AG04450 (cell line): ENCODE data around the gene OR8A1. TPM values are rescaled to one million over a fixed set of nuclear protein-coding genes. Genes with fewer than 3 reads are reported as not detected.

Experiments
- polyA plus RNA-seq: library from polyadenylated mRNA; depleted of rRNA; stranded (reverse); fragments of >200 nt; gene quantifications from 2 replicates; pipeline ENCODE4 v1.2.3, GENCODE V29; 2011; rRNA removed
- small RNA-seq: library from RNA; depleted of rRNA; stranded (forward); fragments of <200 nt; gene quantifications from one replicate; pipeline ENCODE3, GENCODE V24; 2012; ENCODE audit warnings: low read depth; ENCODE audit not compliant: insufficient read length

Gene OR8A1
- polyA plus RNA-seq, 1 experiment: not detected

Small RNAs within 50 kb of the gene (small RNA-seq; reads per million reads assigned to genes)
- not detected for gene OR8A3P

Other genes starting within 250 kb of the OR8A1 start
- not detected in 2 replicates for gene OR8D2, start 249.8 kb upstream of the OR8A1 start, polyA plus RNA-seq
- gene OR8B2, start 185.5 kb upstream of the OR8A1 start, polyA plus RNA-seq: not detected in 2 replicates
- gene OR8B3, start 171.0 kb upstream of the OR8A1 start, polyA plus RNA-seq: not detected in 2 replicates
- not detected in 2 replicates for gene OR8B4, start 145.1 kb upstream of the OR8A1 start, polyA plus RNA-seq
- not detected in 2 replicates for gene OR8B8, start 124.3 kb upstream of the OR8A1 start, polyA plus RNA-seq
- not detected in 2 replicates for gene OR8B12, start 26.3 kb upstream of the OR8A1 start, polyA plus RNA-seq
- not detected in 2 replicates for gene PANX3, start 41.4 kb downstream of the OR8A1 start, polyA plus RNA-seq
- 30.9 and 31.4 TPM in 2 replicates for gene TBRG1, start 52.9 kb downstream of the OR8A1 start, polyA plus RNA-seq
- gene SIAE, start 103.7 kb downstream of the OR8A1 start, polyA plus RNA-seq: 33.5 and 37.9 TPM in 2 replicates
- gene SPA17, start 103.9 kb downstream of the OR8A1 start, polyA plus RNA-seq: 6.5 and 8.4 TPM in 2 replicates
- 3.4 and 4.1 TPM in 2 replicates for gene NRGN, start 169.9 kb downstream of the OR8A1 start, polyA plus RNA-seq
- not detected in 2 replicates for gene VSIG2, start 182.3 kb downstream of the OR8A1 start, polyA plus RNA-seq
- gene ESAM, start 192.3 kb downstream of the OR8A1 start, polyA plus RNA-seq: 0.06 and 0.10 TPM in 2 replicates
- gene MSANTD2, start 230.4 kb downstream of the OR8A1 start, polyA plus RNA-seq: 7.6 and 9.8 TPM in 2 replicates